Fibroblast of peridontal ligament (primary cell): ENCODE measurements around the gene RAB32.
"Not testable (repeated sequence)": the region's sequence is repeated elsewhere in the genome, so short reads cannot be mapped to it uniquely, and the experiment has no call there.

Experiments
- DNase-seq: peaks from one replicate; pipeline ENCODE4 v3.0.0-alpha.2; 2010; ENCODE audit errors: extremely low read depth

Gene RAB32

GRCh38 chr6:146543211-146543939 is at the start of gene RAB32:
RAB32 (plus strand) TSS chr6:146543833; CDS start chr6:146543872, 39 bp downstream.
- DNase-seq = peak; percentile 90

- DNase-seq = no peak
Observed at GRCh38 chr6:146498309-146498708, 45.3 kb upstream of the RAB32 start.

DNA sequence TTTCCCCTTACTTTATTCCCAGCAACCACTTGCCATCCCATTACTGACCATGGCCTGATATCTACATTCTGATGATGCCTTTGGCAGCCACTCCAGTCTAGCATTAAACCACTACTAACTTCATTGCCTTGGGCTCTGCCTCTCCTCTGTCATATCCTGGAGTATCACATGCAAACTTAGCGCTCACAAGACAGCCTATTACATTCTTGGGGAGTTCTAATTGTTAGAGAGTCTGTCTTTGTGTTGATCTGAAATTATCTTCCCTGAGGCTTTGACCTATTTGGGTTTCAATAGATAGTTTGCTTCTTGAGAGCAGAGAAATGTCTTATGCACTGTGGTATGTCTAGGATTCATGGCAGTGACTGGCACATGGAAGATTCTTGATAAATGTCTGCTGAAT is 40.5 kb upstream of the RAB32 start:
- DNase-seq = no peak

GRCh38 chr6:146515212-146515611 is 28.4 kb upstream of the RAB32 start:
- no peak for DNase-seq

DNA sequence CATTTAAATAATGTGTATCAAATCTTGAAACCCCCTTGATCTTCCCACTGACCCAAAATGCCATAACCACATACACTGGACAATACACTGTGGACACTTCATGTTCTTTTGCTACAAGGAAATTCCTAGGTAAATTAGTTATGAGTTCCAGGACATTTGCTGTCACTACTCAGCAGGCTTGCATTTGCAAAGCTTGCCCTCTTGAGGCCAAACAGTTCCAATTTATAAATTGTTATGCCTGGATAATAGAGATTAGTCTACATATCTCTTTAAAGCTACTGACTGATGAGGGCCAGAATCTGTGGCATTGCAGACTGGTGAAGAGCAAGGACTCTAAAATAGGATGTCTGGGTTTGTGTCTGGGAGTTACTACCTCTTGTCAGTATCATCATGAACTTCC is 17.4 kb upstream of the RAB32 start:
- DNase-seq = peak; percentile 48

- DNase-seq = no peak
Observed at GRCh38 chr6:146532702-146533101, 10.9 kb upstream of the RAB32 start.

GRCh38 chr6:146542881-146543210 is 787 bp upstream of the RAB32 start:
- DNase-seq = peak; percentile 46

DNA sequence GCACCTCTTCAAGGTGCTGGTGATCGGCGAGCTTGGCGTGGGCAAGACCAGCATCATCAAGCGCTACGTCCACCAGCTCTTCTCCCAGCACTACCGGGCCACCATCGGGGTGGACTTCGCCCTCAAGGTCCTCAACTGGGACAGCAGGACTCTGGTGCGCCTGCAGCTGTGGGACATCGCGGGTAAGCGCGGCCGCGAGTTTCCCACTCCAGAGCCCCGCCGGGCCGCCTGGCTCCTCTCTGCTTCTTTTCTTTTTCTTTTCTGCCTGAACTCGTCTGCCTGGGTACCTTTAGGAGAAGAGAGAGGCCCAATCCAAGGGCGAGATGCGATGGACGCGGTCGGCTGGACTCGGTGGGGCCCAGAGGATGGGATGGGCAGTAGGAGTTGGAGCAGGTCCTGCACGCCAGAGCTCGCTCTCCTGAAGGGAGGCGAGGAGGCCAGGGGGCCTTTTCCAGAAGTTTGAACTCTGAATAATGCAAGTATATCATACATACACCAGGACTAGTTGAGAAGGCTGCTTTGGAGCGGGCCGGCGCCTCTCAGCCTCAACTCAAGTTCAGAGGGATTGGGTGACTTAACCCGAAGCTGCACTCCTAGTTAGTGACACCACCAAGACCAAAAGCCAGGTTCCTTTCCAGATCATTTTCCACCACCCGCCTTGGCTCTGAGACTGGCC is 445 bp downstream of the RAB32 start:
- DNase-seq = peak; percentile 56

DNA sequence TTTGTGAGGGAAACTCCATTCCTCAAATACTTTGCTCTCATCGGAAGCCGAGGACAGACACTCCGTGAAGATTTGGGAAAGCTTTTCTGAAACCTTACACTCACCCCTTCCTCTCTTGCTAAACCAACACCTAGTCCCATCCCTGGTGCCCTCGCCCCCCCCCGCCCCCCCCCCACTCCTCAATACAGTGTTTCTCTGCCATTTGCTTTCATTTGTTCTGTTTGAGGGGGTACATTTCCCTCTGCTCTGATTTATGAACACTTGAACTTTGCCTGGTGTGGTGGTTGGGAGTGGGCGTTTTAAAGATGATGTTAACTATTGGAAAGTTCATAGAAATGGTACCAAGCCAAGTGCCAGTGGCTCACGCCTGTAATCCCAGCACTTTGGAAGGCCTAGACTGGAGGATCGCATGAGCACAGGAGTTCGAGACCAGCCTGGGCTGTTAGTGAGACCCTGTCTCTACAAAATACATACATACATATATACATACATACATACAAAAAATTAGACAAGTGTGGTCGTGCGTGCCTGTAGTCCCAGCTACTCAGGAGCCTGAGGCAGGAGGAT is 1.1 kb downstream of the RAB32 start:
- peak; percentile 36 for DNase-seq

DNA sequence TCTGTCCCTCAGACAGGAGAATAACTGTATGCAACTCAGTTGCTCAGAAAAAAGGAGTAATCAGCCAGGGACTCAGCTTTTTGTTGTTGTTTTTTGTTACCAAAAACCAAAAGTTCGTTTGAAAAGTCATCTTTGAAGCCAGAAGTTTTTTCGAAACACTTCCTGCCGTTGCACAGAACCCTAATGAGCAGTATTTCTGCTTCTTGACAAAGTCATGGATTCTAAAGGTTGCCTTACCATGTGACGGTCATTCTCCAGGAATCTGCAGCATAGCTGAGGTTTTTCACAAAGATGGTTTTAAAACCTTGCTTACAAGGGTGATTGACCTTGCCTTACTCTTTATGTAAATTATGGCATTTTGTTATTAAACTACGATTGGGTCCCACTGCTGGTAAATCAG is 1.9 kb downstream of the RAB32 start:
- peak; percentile 74 for DNase-seq

- DNase-seq = peak; percentile 94
Observed at GRCh38 chr6:146546443-146547043, 2.9 kb downstream of the RAB32 start.

DNA sequence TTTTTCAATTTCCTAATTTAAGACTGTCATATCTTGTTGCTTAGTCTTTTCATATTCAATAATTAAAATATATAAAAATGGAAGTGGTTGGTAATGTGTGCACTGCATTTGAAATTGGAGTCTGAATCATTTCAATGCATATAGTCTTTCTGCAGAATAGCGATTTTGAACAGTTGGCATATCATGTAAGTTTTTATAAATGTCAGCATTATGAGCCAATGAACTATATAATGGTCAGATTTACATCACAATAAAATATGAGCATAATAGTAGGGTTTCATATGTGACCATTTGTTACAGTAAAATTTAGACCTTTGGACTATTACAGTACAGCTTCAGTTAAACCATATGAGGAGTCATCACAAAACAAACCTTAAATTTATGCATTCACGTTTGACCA is 4.3 kb downstream of the RAB32 start:
- DNase-seq = no peak

- no peak for DNase-seq
Observed at GRCh38 chr6:146548898-146549374, 5.3 kb downstream of the RAB32 start.

DNA sequence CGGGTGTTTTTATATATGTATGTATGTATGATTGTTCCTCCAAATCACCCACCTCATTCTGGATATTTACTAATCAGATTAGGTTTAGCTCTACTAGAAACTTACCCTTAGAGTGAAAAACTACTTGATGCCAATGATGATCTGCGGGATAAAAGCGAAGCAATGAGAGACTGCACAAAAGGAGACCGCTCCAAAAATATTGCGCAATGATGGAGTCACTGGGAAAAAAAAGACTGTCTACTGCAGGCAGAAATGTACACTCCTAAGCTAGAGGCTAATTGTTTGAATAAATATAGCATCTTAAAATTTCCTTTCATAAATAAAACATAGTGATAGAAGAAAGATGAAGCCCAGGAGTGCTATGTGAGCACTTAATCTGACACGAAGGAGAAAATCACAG is 7.3 kb downstream of the RAB32 start:
- DNase-seq = peak; percentile 45

DNA sequence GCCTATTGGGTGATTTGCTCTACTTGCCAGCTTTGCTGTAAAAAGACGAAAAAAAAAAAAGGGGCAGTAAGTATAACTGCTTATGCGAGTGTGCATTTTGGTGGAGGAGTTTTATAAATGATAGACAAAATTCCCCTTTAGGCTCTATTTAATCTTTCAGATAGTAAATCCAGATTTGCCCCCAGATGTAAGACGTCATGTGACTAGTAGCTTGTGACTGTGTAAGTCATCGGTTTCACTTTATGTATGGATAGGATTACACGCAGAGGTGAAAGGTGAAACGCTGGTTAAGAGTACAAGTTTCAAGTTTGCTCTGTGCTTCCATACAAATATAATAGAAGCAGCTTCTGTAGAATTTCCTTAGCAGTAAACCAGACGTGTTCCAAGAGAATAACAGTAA is 7.9 kb downstream of the RAB32 start:
- no peak for DNase-seq

- DNase-seq = no peak
Observed at GRCh38 chr6:146553377-146554135, 9.9 kb downstream of the RAB32 start.

- DNase-seq = no peak
Observed at GRCh38 chr6:146560607-146561006, 17.0 kb downstream of the RAB32 start.

GRCh38 chr6:146566661-146567060 is 23.0 kb downstream of the RAB32 start:
- DNase-seq = not testable (repeated sequence)

GRCh38 chr6:146568619-146569018 is 25.0 kb downstream of the RAB32 start:
- not testable (repeated sequence) for DNase-seq

DNA sequence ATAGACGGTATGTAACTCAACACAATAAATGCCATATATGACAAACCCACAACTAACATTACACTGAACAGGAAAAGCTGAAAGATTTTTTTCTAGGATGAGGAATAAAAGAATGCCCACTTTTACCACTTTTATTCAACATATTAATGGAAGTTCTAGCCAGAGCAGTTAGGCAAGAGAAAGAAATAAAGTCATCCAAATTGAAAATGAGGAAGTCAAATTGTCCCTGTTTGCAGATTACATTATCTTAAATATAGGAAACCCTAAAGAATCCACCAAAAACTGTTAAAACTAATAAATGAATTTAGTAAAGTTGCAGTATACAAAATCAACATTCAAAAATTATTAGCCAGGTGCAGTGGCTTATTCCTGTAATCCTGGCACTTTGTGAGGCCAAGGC is 30.6 kb downstream of the RAB32 start:
- DNase-seq = no peak

DNA sequence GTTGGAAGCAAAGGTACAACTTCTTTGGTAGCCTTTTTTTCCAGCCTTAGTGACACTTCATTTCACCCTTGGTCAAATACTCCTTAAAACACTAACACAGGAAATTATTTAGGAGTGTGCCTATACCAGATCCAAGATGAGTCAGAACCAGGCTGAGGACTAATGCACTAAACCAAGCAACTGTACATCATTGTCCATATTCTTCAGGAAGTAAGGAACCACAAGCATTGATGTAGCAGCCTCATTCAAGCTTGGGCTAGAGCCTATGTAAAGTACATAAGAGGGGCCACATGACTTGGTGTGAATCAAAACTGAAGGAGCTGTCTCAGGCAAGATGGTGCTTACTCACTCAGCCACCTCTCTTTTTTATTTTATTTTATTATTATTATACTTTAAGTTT is 34.4 kb downstream of the RAB32 start:
- DNase-seq = no peak

DNA sequence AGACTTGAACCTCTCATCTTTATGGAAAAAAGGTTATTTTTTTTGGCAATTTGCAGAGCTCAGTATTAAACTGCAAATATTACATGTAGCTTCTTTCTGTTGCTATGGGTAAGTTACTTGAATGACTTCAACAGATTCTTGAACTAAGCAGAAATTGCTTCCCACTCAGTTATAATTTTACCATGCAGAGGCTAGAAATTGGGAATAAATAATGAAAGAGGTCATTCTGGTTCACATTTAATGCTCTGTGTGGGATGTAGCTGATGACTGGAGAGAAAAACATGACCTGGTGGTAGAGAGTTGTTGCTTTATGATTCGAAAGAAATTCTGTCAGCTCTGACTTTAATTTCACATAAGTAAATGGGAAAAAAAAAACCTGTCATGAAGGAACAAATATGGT is 38.3 kb downstream of the RAB32 start:
- DNase-seq = no peak
